A549 (cell line): Measurements from ENCODE around the gene SMC6. TPM values are rescaled to one million over a fixed set of nuclear protein-coding genes. Genes with fewer than 3 reads are reported as not detected.

ENCODE experiments used
- ATAC-seq, 2 experiments: fragments of 200-7000 bp in 1 of 2; fragments of >200 bp in 1 of 2; cut with Nextera tagmentation in 1 of 2; cut with Tn5 transposase in 1 of 2; 3 replicates each; pipeline versions ENCODE4 v1.8.0 to v1.9.1; 2018 to 2020; ENCODE audit warnings: mild to moderate bottlenecking in 1 of 2, moderate library complexity in 1 of 2
- CTCF ChIA-PET: fragments of 300-600 bp; sonication (Branson Sonifier 250); formaldehyde crosslinking; extraction: SDS; loops from one replicate; lab custom pipeline; 2021; ENCODE audit warnings: antibody characterized with exemption, inconsistent platforms; lab: Yijun Ruan, JAX
- POLR2A ChIA-PET: fragments of 350-600 bp; formaldehyde crosslinking; extraction: SDS; loops from one replicate; lab custom pipeline; 2021; ENCODE audit warnings: antibody characterized with exemption, inconsistent platforms; lab: Yijun Ruan, JAX
- DNase-seq, 2 experiments: peaks; one replicate each; pipeline versions ENCODE4 v3.0.0 to v3.0.0-alpha.2; 2011 to 2016; ENCODE audit warnings: low read depth in 1 of 2, low spot score in 1 of 2
- FAIRE-seq: peaks from 2 replicates; lab custom pipeline; 2011; peaks lifted over from hg19 to GRCh38; lab: Jason Lieb, UNC
- H3K27ac ChIP-seq, 2 experiments: fragments of >200 bp; sonication (Bioruptor Twin); formaldehyde crosslinking; 3 replicates each; pipeline ENCODE4 v1.5.1; 2016 to 2017
- H3K4me1 ChIP-seq: fragments of >200 bp; sonication (Bioruptor Twin); formaldehyde crosslinking; 3 replicates; pipeline ENCODE4 v1.6.1; 2016
- H3K4me2 ChIP-seq: fragments of >200 bp; sonication (Bioruptor Twin); formaldehyde crosslinking; 3 replicates; pipeline ENCODE4 v1.6.1; 2016
- H3K4me3 ChIP-seq: fragments of >200 bp; sonication (Bioruptor Twin); formaldehyde crosslinking; 3 replicates; pipeline ENCODE4 v1.5.1; 2016
- H3K9me3 ChIP-seq: fragments of >200 bp; sonication (Bioruptor Twin); formaldehyde crosslinking; 3 replicates; pipeline ENCODE4 v1.6.1; 2016
- ATOH8 ChIP-seq: fragments of 250-450 bp; sonication (Bioruptor Pico); IDR thresholded peaks from 2 replicates; pipeline ENCODE4 v1.5.0; 2020; ENCODE audit warnings: low read depth, mild to moderate bottlenecking, moderate library complexity
- CEBPB ChIP-seq, 2 experiments: fragments of >200 bp in 1 of 2; sonication (Bioruptor Twin) in 1 of 2; formaldehyde crosslinking in 1 of 2; IDR thresholded peaks; 2 replicates each; pipeline ENCODE4 v1.6.1; 2012 to 2016
- CHD2 ChIP-seq: fragments of 150-350 bp; IDR thresholded peaks from 2 replicates; pipeline ENCODE4 v1.6.1; 2014; ENCODE audit warnings: low read length; ENCODE audit not compliant: partially characterized antibody
- CTCF ChIP-seq: fragments of >200 bp; sonication (Bioruptor Twin); formaldehyde crosslinking; IDR thresholded peaks from 3 replicates; pipeline ENCODE4 v1.5.1; 2016
- EHF ChIP-seq: fragments of 250-450 bp; sonication (Bioruptor Pico); IDR thresholded peaks from 2 replicates; pipeline ENCODE4 v1.5.0; 2020; ENCODE audit warnings: mild to moderate bottlenecking
- ESRRA ChIP-seq: fragments of 150-350 bp; IDR thresholded peaks from 2 replicates; pipeline ENCODE4 v1.6.1; 2014; ENCODE audit warnings: mild to moderate bottlenecking, low read length, borderline replicate concordance
- FOXS1 ChIP-seq: fragments of 250-450 bp; sonication (Bioruptor Pico); IDR thresholded peaks from 2 replicates; pipeline ENCODE4 v1.5.0; 2020; ENCODE audit warnings: mild to moderate bottlenecking, moderate library complexity
- GATA3 ChIP-seq: IDR thresholded peaks from 2 replicates; pipeline ENCODE4 v1.6.1; 2012; ENCODE audit warnings: borderline replicate concordance
- HDAC2 ChIP-seq: fragments of 200-600 bp; sonication (generic); IDR thresholded peaks from 2 replicates; pipeline ENCODE4 v1.6.1; 2016
- HES2 ChIP-seq: fragments of >200 bp; sonication (Bioruptor Twin); formaldehyde crosslinking; IDR thresholded peaks from 2 replicates; pipeline ENCODE4 v1.6.1; 2016
- KDM1A ChIP-seq: fragments of 200-600 bp; sonication (generic); IDR thresholded peaks from 2 replicates; pipeline ENCODE4 v1.6.1; 2016; ENCODE audit warnings: low read depth, mild to moderate bottlenecking
- MAFK ChIP-seq: fragments of 450-650 bp; IDR thresholded peaks from 2 replicates; pipeline ENCODE4 v1.6.1; 2014; ENCODE audit not compliant: partially characterized antibody
- NFE2L2 ChIP-seq: fragments of 150-350 bp; conservative IDR thresholded peaks from 2 replicates; pipeline ENCODE4 v1.6.1; 2014; ENCODE audit warnings: low read length
- NR3C1 ChIP-seq: fragments of >200 bp; sonication (Bioruptor Twin); formaldehyde crosslinking; IDR thresholded peaks from 3 replicates; pipeline ENCODE4 v1.6.1; 2017
- PHF8 ChIP-seq: fragments of 200-600 bp; sonication (generic); IDR thresholded peaks from 2 replicates; pipeline ENCODE4 v1.6.1; 2016; ENCODE audit warnings: low read depth, mild to moderate bottlenecking, antibody characterized with exemption, moderate library complexity, borderline replicate concordance
- POLR2A ChIP-seq: IDR thresholded peaks from 2 replicates; pipeline ENCODE4 v1.6.1; 2012; ENCODE audit warnings: mild to moderate bottlenecking, low read length
- RNF2 ChIP-seq: fragments of 200-600 bp; sonication (generic); IDR thresholded peaks from 2 replicates; pipeline ENCODE4 v1.6.1; 2016; ENCODE audit warnings: low read depth, mild to moderate bottlenecking, antibody characterized with exemption, moderate library complexity, borderline replicate concordance
- SMC3 ChIP-seq: fragments of >200 bp; sonication (Bioruptor Twin); formaldehyde crosslinking; IDR thresholded peaks from 3 replicates; pipeline ENCODE4 v1.6.1; 2018; ENCODE audit warnings: inconsistent platforms
- ZC3H11A ChIP-seq: fragments of 450-650 bp; IDR thresholded peaks from 2 replicates; pipeline ENCODE4 v1.6.1; 2014; ENCODE audit warnings: antibody characterized with exemption, mild to moderate bottlenecking
- ZFP36 ChIP-seq: fragments of 450-650 bp; IDR thresholded peaks from 2 replicates; pipeline ENCODE4 v1.6.1; 2014; ENCODE audit warnings: borderline replicate concordance; ENCODE audit not compliant: partially characterized antibody
- ZNF302 ChIP-seq: fragments of 250-450 bp; sonication (Bioruptor Pico); IDR thresholded peaks from 2 replicates; pipeline ENCODE4 v1.9.0; 2021; ENCODE audit warnings: inconsistent platforms, mild to moderate bottlenecking, moderate library complexity
- WGBS: methylation state at CpG from one replicate; pipeline ENCODE4 v1.1.6; 2017; ENCODE audit errors: missing lambda C conversion rate; 5-methylcytosine and 5-hydroxymethylcytosine counted together
- polyA plus RNA-seq, 4 experiments: library from polyadenylated mRNA; depleted of rRNA in 3 of 4; stranded (reverse); fragments of >200 nt; fragmentation: RNase III in 1 of 4; extraction: RNeasy Plus Mini Kit Qiagen cat#74134 plus additional on column Dnase treatment in 1 of 4; gene quantifications; 2 replicates in 3 of 4; 3 replicates in 1 of 4; pipeline ENCODE4 v1.2.3, GENCODE V29; 2011 to 2017
- TF ChIP-seq, protein P1 (sequence below): fragments of >200 bp; sonication (Bioruptor Twin); formaldehyde crosslinking; IDR thresholded peaks from 3 replicates; pipeline ENCODE4 v1.6.1; 2016

The SMC6 gene
- polyA plus RNA-seq, 2 of the 4 experiments (the other 2 are of a cell fraction), result 29.9 to 51.6 TPM

DNA sequence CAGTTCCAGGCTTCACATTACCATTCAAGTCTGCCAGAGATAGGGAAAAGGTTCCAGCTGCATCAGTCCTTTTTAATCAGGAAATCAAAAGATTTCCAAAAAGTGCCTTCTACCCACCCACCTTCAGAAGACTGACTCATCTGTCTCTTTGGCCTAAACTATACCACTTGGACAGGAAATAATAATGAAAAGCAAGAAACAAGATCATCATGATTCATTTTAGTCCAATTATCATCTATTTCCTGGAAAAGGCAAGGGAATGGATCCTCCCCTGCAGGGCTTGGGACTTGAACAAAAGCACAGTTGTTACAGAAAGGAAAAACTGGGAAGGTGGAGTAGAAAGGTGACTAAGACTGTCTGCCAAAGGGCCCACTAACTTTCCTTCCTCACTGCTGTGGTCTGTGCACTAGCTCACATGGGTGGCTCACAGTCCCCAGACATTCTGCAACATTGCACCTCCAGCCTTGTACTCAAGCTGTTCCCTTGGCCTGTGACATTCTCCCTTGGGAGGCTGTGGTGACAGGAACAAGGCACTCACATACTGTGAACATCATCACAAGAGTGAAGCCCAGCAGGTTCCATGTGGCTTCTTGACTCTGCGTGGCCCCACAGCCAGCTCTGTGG is 137.8 kb downstream of the SMC6 start:
- FAIRE-seq (no peak), ATAC-seq (no peak)
- H3K4me1 ChIP-seq, result 0 out of 3 replicates have a peak, but pooled peaks cover 5% of the 10 kb centered on the region
- H3K9me3 ChIP-seq, result no peaks in the 10 kb centered on the region
- TF ChIP-seq ZFP36, result no peak
- TF ChIP-seq ZC3H11A, result no peak
- no peak for TF ChIP-seq ATOH8 (CRISPR knock-in tag)
- no peak for TF ChIP-seq GATA3
- TF ChIP-seq KDM1A, result no peak
- TF ChIP-seq CTCF, result no peak
- TF ChIP-seq CHD2, result no peak
- no peak for TF ChIP-seq POLR2A
- TF ChIP-seq FOXS1, result no peak
- no peak for TF ChIP-seq RNF2
- no peak for TF ChIP-seq HDAC2
- TF ChIP-seq EHF (CRISPR knock-in tag), result no peak
- no peak for TF ChIP-seq ZNF302
- no peak for TF ChIP-seq HES2
- TF ChIP-seq PHF8, result no peak
- TF ChIP-seq NFE2L2, result no peak
- no peak for TF ChIP-seq SMC3
- no peak for TF ChIP-seq CEBPB (IDR thresholded peaks at IDR 0.05)
- no peak for TF ChIP-seq ESRRA
- no peak for TF ChIP-seq NR3C1
- TF ChIP-seq, all 56 proteins: peak for 0
- no peak overlapping the region for H3K27ac ChIP-seq
- H3K4me3 ChIP-seq, result no peak overlapping the region
- WGBS, result 70% methylated on average over 1 of the region's 1 CpG
- CTCF ChIA-PET, result interaction anchor here (1.1 to 2.3 kb wide), 3 partner anchors 12 to 30 kb away, joined by 3 to 8 read pairs (median 6); no protein-coding TSS in a partner anchor
- DNase-seq, result no peak
- POLR2A ChIA-PET, result no interaction called here
- no peak overlapping the region for H3K4me2 ChIP-seq

DNA sequence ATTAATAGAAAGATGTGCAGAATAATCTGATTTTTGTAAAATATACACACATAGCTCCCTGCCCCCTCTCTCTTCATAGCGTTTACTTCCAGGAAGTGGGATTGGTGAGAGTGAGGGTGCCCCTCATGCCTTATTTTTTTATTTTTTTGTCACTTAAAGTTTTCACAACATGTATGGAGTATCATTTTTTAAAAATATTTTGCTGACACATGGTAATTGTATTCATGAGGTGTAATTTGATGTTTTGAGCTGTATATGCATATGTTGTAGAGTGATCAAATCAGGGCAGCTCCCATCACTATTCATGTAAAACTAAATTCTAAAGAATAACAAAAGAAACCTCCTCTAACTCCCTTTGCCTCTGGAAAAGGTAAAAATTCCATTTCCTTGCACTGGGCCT is 138.5 kb downstream of the SMC6 start:
- Histone ChIP-seq H3K4me1 (no peaks in the 10 kb centered on the region), H3K4me2 (no peak overlapping the region), H3K27ac (no peak overlapping the region), H3K9me3 (no peaks in the 10 kb centered on the region), H3K4me3 (no peak overlapping the region)
- no peak for FAIRE-seq
- no peak for ATAC-seq
- no peak for DNase-seq
- 52% methylated on average over 1 of the region's 1 CpG for WGBS
- CTCF ChIA-PET, result interaction anchor here (1.0 to 2.1 kb wide), 3 partner anchors 13 to 56 kb away, joined by 4 to 6 read pairs (median 5); no protein-coding TSS in a partner anchor
- TF ChIP-seq MAFK, result peak; percentile 87
- TF ChIP-seq, protein P1, sequence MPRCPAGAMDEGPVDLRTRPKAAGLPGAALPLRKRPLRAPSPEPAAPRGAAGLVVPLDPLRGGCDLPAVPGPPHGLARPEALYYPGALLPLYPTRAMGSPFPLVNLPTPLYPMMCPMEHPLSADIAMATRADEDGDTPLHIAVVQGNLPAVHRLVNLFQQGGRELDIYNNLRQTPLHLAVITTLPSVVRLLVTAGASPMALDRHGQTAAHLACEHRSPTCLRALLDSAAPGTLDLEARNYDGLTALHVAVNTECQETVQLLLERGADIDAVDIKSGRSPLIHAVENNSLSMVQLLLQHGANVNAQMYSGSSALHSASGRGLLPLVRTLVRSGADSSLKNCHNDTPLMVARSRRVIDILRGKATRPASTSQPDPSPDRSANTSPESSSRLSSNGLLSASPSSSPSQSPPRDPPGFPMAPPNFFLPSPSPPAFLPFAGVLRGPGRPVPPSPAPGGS, result no peak
- POLR2A ChIA-PET, result no interaction called here
